Neural cell (in vitro differentiated cells): ENCODE measurements around the gene KCTD16.

Source experiments
- EZH2 ChIP-seq: fragments of 200-600, 300-800 bp; shearing (Covaris generic), sonication (generic); IDR thresholded peaks from 2 replicates; pipeline ENCODE4 v1.6.1; 2014; ENCODE audit warnings: antibody characterized with exemption, low read length, borderline replicate concordance, mild to moderate bottlenecking; ENCODE audit not compliant: insufficient read depth, poor library complexity, severe bottlenecking
- MXI1 ChIP-seq: fragments of 450-650 bp; conservative IDR thresholded peaks from 2 replicates; pipeline ENCODE4 v1.6.1; 2014; ENCODE audit warnings: antibody characterized with exemption, mild to moderate bottlenecking; ENCODE audit not compliant: poor library complexity, severe bottlenecking
- POLR2AphosphoS5 ChIP-seq: IDR thresholded peaks from 2 replicates; pipeline ENCODE4 v1.6.1; 2012
- SMC3 ChIP-seq: fragments of 450-650 bp; conservative IDR thresholded peaks from 2 replicates; pipeline ENCODE4 v1.6.1; 2014; ENCODE audit warnings: antibody characterized with exemption, mild to moderate bottlenecking, moderate library complexity; ENCODE audit not compliant: poor library complexity
- TF ChIP-seq, protein P1 (sequence below): IDR thresholded peaks from 2 replicates; pipeline ENCODE4 v1.6.1; 2012; ENCODE audit warnings: borderline replicate concordance
- TF ChIP-seq, protein P2 (sequence below): fragments of 450-650 bp; IDR thresholded peaks from 2 replicates; pipeline ENCODE4 v1.5.1; 2014; ENCODE audit warnings: antibody characterized with exemption, mild to moderate bottlenecking, moderate library complexity; ENCODE audit not compliant: poor library complexity, severe bottlenecking

DNA sequence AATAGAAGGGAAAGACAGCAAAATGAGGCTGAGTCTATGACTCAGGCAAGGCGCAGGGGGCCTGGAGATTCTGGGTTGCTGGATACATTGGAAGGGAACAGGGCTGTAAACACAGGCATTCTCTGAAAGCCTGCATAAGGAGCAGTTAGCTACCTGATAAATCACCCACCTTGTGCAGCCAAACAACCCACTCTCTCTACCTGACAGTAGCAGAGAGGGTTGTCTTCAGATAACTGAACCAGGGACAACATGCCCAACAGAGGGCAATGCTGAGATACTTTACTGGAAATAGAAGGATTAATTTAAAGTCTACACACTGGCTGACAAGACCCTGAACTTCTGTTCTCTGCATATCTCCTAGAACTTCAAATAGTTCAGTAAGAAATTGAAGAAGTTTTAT is 161.6 kb downstream of the KCTD16 start:
- TF ChIP-seq, protein P1, sequence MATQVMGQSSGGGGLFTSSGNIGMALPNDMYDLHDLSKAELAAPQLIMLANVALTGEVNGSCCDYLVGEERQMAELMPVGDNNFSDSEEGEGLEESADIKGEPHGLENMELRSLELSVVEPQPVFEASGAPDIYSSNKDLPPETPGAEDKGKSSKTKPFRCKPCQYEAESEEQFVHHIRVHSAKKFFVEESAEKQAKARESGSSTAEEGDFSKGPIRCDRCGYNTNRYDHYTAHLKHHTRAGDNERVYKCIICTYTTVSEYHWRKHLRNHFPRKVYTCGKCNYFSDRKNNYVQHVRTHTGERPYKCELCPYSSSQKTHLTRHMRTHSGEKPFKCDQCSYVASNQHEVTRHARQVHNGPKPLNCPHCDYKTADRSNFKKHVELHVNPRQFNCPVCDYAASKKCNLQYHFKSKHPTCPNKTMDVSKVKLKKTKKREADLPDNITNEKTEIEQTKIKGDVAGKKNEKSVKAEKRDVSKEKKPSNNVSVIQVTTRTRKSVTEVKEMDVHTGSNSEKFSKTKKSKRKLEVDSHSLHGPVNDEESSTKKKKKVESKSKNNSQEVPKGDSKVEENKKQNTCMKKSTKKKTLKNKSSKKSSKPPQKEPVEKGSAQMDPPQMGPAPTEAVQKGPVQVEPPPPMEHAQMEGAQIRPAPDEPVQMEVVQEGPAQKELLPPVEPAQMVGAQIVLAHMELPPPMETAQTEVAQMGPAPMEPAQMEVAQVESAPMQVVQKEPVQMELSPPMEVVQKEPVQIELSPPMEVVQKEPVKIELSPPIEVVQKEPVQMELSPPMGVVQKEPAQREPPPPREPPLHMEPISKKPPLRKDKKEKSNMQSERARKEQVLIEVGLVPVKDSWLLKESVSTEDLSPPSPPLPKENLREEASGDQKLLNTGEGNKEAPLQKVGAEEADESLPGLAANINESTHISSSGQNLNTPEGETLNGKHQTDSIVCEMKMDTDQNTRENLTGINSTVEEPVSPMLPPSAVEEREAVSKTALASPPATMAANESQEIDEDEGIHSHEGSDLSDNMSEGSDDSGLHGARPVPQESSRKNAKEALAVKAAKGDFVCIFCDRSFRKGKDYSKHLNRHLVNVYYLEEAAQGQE, result no peak
- TF ChIP-seq, protein P2, sequence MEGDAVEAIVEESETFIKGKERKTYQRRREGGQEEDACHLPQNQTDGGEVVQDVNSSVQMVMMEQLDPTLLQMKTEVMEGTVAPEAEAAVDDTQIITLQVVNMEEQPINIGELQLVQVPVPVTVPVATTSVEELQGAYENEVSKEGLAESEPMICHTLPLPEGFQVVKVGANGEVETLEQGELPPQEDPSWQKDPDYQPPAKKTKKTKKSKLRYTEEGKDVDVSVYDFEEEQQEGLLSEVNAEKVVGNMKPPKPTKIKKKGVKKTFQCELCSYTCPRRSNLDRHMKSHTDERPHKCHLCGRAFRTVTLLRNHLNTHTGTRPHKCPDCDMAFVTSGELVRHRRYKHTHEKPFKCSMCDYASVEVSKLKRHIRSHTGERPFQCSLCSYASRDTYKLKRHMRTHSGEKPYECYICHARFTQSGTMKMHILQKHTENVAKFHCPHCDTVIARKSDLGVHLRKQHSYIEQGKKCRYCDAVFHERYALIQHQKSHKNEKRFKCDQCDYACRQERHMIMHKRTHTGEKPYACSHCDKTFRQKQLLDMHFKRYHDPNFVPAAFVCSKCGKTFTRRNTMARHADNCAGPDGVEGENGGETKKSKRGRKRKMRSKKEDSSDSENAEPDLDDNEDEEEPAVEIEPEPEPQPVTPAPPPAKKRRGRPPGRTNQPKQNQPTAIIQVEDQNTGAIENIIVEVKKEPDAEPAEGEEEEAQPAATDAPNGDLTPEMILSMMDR, result no peak
- TF ChIP-seq EZH2 (no peak), POLR2AphosphoS5 (no peak), MXI1 (no peak), SMC3 (no peak)
